Fibroblast of lung (primary cell): ENCODE measurements around the gene ITGB4.

Experiments used
- EZH2 ChIP-seq: IDR thresholded peaks from 2 replicates; pipeline ENCODE4 v1.5.1; 2012; ENCODE audit warnings: low read length, control low read depth, mild to moderate bottlenecking; ENCODE audit errors: missing control alignments
- TF ChIP-seq, protein P1 (sequence below), 2 donors: IDR thresholded peaks in 1 of 2; conservative IDR thresholded peaks in 1 of 2; 1 replicate in 1 of 2; 2 replicates in 1 of 2; pipeline ENCODE4 v1.5.1; 2011 to 2012; ENCODE audit warnings: low read length in 2 of 2, control low read depth in 1 of 2, inconsistent platforms in 1 of 2, low read depth in 1 of 2, mild to moderate bottlenecking in 1 of 2

DNA sequence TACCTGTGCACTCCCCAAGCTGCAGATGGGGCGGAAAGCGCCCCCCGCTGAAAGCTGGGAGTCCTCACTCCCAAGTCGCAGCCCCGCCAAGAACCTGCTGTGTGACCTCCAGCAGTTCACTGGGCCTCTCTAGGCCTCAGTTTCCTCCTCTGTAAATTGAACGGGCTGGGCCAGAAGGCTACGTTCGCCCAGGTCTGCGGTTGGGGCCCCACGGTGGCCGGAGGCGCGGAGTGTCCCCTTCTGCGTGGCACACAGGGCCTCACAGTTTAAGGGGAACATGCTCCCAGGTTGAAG, 43.1 kb downstream of the ITGB4 start:
- TF ChIP-seq, protein P1, sequence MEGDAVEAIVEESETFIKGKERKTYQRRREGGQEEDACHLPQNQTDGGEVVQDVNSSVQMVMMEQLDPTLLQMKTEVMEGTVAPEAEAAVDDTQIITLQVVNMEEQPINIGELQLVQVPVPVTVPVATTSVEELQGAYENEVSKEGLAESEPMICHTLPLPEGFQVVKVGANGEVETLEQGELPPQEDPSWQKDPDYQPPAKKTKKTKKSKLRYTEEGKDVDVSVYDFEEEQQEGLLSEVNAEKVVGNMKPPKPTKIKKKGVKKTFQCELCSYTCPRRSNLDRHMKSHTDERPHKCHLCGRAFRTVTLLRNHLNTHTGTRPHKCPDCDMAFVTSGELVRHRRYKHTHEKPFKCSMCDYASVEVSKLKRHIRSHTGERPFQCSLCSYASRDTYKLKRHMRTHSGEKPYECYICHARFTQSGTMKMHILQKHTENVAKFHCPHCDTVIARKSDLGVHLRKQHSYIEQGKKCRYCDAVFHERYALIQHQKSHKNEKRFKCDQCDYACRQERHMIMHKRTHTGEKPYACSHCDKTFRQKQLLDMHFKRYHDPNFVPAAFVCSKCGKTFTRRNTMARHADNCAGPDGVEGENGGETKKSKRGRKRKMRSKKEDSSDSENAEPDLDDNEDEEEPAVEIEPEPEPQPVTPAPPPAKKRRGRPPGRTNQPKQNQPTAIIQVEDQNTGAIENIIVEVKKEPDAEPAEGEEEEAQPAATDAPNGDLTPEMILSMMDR (conservative IDR thresholded peaks at IDR 0.05 in 1 of 2, IDR thresholded peaks at IDR 0.05 in 1 of 2; ENCODE audit: low read depth in 1 of 2, low read length in 2 of 2) = peak; percentile 32 to 58
- TF ChIP-seq EZH2 = no peak
